Measurements from ENCODE around the gene MROH2A.

MROH2A gene

GRCh38 chr2:233754872-233755611 lies 23.1 kb upstream of the MROH2A start:
- H3K79me2 ChIP-seq = no peaks in the 10 kb centered on the region
- H3K27me3 ChIP-seq (ENCODE audit: control insufficient read depth, insufficient read depth, low read length) = no peaks in the 10 kb centered on the region
- H3K4me3 ChIP-seq (ENCODE audit: low read depth, low read length) = no peak overlapping the region
- no peaks in the 10 kb centered on the region for H3K4me1 ChIP-seq
- no peak for TF ChIP-seq CTCF (IDR thresholded peaks at IDR 0.05)
- no peaks in the 10 kb centered on the region for H3K9me3 ChIP-seq (ENCODE audit: control insufficient read depth, low read length)
- no peaks in the 10 kb centered on the region for H3K36me3 ChIP-seq (ENCODE audit: control insufficient read depth, insufficient read depth, low read length)
- no peak overlapping the region for H3K4me2 ChIP-seq (ENCODE audit: low read length)
- H3K27ac ChIP-seq = no peak overlapping the region
- no peak overlapping the region for H2AFZ ChIP-seq
- no peak overlapping the region for H3K9ac ChIP-seq

- Histone ChIP-seq H3K79me2 (no peaks in the 10 kb centered on the region), H3K4me3 (ENCODE audit: low read depth, low read length) (no peak overlapping the region), H3K36me3 (ENCODE audit: control insufficient read depth, insufficient read depth, low read length) (no peaks in the 10 kb centered on the region), H3K9ac (no peak overlapping the region), H3K9me3 (ENCODE audit: control insufficient read depth, low read length) (no peaks in the 10 kb centered on the region), H3K27ac (no peak overlapping the region), H2AFZ (no peak overlapping the region), H3K27me3 (ENCODE audit: control insufficient read depth, insufficient read depth, low read length) (no peaks in the 10 kb centered on the region), H3K4me2 (ENCODE audit: low read length) (no peak overlapping the region), H3K4me1 (no peaks in the 10 kb centered on the region)
- TF ChIP-seq CTCF (IDR thresholded peaks at IDR 0.05) = no peak
These were observed 21.6 kb upstream of the MROH2A start for GRCh38 chr2:233756429-233757081.

- TF ChIP-seq CTCF (IDR thresholded peaks at IDR 0.05) = no peak
- Histone ChIP-seq H3K4me3 (ENCODE audit: low read depth, low read length) (no peak overlapping the region), H3K9me3 (ENCODE audit: control insufficient read depth, low read length) (no peaks in the 10 kb centered on the region), H3K27ac (no peak overlapping the region), H3K4me2 (ENCODE audit: low read length) (no peak overlapping the region), H2AFZ (no peak overlapping the region), H3K79me2 (no peaks in the 10 kb centered on the region), H3K27me3 (ENCODE audit: control insufficient read depth, insufficient read depth, low read length) (no peaks in the 10 kb centered on the region), H3K4me1 (no peaks in the 10 kb centered on the region), H3K36me3 (ENCODE audit: control insufficient read depth, insufficient read depth, low read length) (no peaks in the 10 kb centered on the region), H3K9ac (no peak overlapping the region)
These were observed 20.0 kb upstream of the MROH2A start for GRCh38 chr2:233758141-233758540.

- no peaks in the 10 kb centered on the region for H3K4me1 ChIP-seq
- H3K4me3 ChIP-seq (ENCODE audit: low read depth, low read length) = no peak overlapping the region
- no peak overlapping the region for H3K27ac ChIP-seq
- H3K4me2 ChIP-seq (ENCODE audit: low read length) = no peak overlapping the region
- no peak overlapping the region for H3K9ac ChIP-seq
- no peaks in the 10 kb centered on the region for H3K79me2 ChIP-seq
- no peaks in the 10 kb centered on the region for H3K9me3 ChIP-seq (ENCODE audit: control insufficient read depth, low read length)
- H3K36me3 ChIP-seq (ENCODE audit: control insufficient read depth, insufficient read depth, low read length) = no peaks in the 10 kb centered on the region
- no peak overlapping the region for H2AFZ ChIP-seq
- no peak for TF ChIP-seq CTCF (IDR thresholded peaks at IDR 0.05)
- no peaks in the 10 kb centered on the region for H3K27me3 ChIP-seq (ENCODE audit: control insufficient read depth, insufficient read depth, low read length)
These were observed 19.3 kb upstream of the MROH2A start for GRCh38 chr2:233758849-233759248.
